Testis (tissue), 3 donors: Measurements from ENCODE around the gene ATP8A1. TPM values are rescaled to one million over a fixed set of nuclear protein-coding genes. Genes with fewer than 3 reads are reported as not detected.

Source experiments
- DNase-seq: peaks from one replicate; pipeline ENCODE4 v3.0.0-alpha.2; 2019
- H3K27ac ChIP-seq, 2 donors: fragments of 200-600 bp; sonication (generic); one replicate each; pipeline ENCODE4 v1.5.1; 2019
- H3K27me3 ChIP-seq: fragments of 200-600 bp; sonication (generic); one replicate; pipeline ENCODE4 v1.5.1; 2019
- H3K36me3 ChIP-seq: fragments of 200-600 bp; sonication (generic); one replicate; pipeline ENCODE4 v1.5.1; 2017; ENCODE audit warnings: low read depth; ENCODE audit errors: missing control alignments
- H3K4me1 ChIP-seq: fragments of 200-600 bp; sonication (generic); one replicate; pipeline ENCODE4 v1.5.1; 2019
- H3K4me3 ChIP-seq, 2 donors: fragments of 200-600 bp; sonication (generic); one replicate each; pipeline ENCODE4 v1.5.1; 2017 to 2019
- H3K9me3 ChIP-seq: fragments of 200-600 bp; sonication (generic); one replicate; pipeline ENCODE4 v1.5.1; 2017
- POLR2A ChIP-seq: fragments of 450-650 bp; IDR thresholded peaks from one replicate; pipeline ENCODE4 v1.6.1; 2017; ENCODE audit warnings: antibody characterized with exemption, mild to moderate bottlenecking, moderate library complexity
- WGBS, 2 donors: methylation state at CpG; one replicate each; pipeline ENCODE4 v1.1.5; 2018; 5-methylcytosine and 5-hydroxymethylcytosine counted together
- intact Hi-C: fragments of 100-400 bp; cut with DNase I; formaldehyde crosslinking; loops from one replicate; pipeline ENCODE4 v1.15.1; 2023; ENCODE audit warnings: low total_unique reads
- polyA plus RNA-seq: library from polyadenylated mRNA; stranded (reverse); fragments of 350-450 nt; fragmentation: Illumina TruSeq; extraction: RNeasy Lipid Tissue Mini Kit (QIAGEN cat#74804); gene quantifications from one replicate; pipeline ENCODE4 v1.2.3, GENCODE V29; 2014; ENCODE audit warnings: low read depth, low replicate concordance; ENCODE audit not compliant: insufficient read depth
- total RNA-seq, 2 donors: library from RNA; depleted of rRNA; stranded (reverse); fragments of >200 nt; gene quantifications; one replicate each; pipeline ENCODE4 v1.2.3, GENCODE V29; 2016
- TF ChIP-seq, protein P1 (sequence below), 3 experiments: fragments of 450-650 bp in 2 of 3; fragments of 200-600 bp in 1 of 3; sonication (generic) in 1 of 3; IDR thresholded peaks; one replicate each; pipeline ENCODE4 v1.5.1; 2016 to 2019; ENCODE audit warnings: antibody characterized with exemption in 3 of 3, mild to moderate bottlenecking in 2 of 3, moderate library complexity in 1 of 3

The ATP8A1 gene
- total and polyA plus RNA-seq, 3 donors from 2014 or later: 5.5 to 32.5 (median 18.8) TPM

DNA sequence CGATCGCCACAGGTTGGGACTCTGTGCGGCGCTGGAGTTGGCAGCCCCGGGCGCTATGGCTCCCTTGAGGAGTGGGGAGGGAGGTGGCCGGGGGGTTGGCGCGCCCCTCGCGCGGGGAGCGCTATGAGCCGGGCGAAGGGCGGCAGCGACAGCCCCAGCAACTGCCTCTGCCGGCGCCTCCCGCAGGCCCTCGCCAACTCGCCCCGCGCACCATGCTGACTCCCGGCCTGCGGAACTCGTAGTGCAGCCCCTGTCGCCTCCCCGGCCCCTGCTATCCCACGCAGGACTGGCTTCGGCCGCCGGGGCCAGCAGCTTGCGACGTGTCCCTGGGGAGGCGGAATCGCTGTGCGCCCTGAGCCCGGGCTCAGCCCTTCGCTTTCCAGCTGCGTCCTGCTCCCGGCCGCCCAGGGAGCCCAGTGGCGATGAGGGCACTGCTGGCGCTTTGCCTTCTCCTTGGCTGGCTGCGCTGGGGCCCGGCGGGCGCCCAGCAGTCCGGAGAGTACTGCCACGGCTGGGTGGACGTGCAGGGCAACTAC, 259.2 kb downstream of the ATP8A1 start:
- no peak for DNase-seq
- peaks cover 6% of the 10 kb centered on the region for H3K4me1 ChIP-seq
- H3K4me3 ChIP-seq: peak overlapping the region; percentile 44 to 46
- TF ChIP-seq POLR2A: no peak
- TF ChIP-seq, protein P1, sequence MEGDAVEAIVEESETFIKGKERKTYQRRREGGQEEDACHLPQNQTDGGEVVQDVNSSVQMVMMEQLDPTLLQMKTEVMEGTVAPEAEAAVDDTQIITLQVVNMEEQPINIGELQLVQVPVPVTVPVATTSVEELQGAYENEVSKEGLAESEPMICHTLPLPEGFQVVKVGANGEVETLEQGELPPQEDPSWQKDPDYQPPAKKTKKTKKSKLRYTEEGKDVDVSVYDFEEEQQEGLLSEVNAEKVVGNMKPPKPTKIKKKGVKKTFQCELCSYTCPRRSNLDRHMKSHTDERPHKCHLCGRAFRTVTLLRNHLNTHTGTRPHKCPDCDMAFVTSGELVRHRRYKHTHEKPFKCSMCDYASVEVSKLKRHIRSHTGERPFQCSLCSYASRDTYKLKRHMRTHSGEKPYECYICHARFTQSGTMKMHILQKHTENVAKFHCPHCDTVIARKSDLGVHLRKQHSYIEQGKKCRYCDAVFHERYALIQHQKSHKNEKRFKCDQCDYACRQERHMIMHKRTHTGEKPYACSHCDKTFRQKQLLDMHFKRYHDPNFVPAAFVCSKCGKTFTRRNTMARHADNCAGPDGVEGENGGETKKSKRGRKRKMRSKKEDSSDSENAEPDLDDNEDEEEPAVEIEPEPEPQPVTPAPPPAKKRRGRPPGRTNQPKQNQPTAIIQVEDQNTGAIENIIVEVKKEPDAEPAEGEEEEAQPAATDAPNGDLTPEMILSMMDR (IDR thresholded peaks at IDR 0.05): no peak
- no peaks in the 10 kb centered on the region for H3K27me3 ChIP-seq
- H3K36me3 ChIP-seq: no peaks in the 10 kb centered on the region
- intact Hi-C loops: no loop called here
- 1 to 10% methylated on average over 2 to 37 of the region's 52 CpGs for WGBS, 2 donors
- H3K9me3 ChIP-seq: no peaks in the 10 kb centered on the region
- H3K27ac ChIP-seq: no peak overlapping the region

DNA sequence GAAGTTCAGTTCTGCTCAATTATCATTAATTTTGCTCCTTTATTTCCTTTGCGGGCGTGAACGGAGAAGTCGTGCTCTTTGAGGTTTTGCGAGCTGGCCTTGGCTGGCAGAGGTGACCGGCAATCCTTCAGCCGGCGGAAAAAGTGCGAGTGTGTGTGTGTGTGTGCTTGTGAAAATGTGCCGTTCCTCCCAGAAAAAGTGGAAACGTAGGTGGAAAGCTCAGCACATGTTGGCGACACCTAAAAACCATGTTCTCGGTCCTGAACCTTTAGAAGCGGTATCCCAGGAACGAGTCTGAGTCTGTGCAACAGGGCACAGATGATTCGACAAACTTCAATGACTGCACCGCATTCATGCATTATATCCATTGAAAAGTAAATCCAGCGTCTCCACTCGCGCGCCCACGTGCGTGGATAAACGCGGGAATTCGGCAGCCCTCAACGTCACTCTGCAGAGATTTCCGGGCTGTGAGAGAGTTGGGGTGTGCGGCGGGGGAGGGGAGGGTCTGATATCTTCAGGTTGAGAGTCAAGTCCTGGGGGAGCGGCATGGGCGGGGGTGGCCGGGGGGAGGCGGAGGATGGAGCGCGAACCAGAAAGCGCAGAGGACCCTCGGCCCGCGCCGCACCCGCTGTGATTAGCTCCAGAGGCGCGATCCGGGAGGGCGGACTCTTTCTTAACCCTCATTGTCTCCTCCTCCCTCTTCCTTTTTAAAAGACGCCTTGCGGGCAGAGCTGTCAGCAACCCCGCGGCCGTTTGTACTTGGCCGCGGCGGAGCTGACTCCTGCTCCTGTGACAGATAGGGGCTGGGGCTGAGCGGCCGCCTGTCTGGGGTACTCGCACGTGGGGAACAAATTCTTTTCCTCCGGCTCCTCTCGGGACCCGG, 259.9 kb downstream of the ATP8A1 start, which contains the start of gene SHISA3:
SHISA3 (plus strand) TSS at position 737 of the 883 bp plus-strand sequence. CDS start 569 bp downstream, outside the sequence.
- Histone ChIP-seq H3K9me3 (no peaks in the 10 kb centered on the region), H3K27ac (no peak within 1 kb of the TSS), H3K4me3 (peak within 1 kb of the TSS; percentile 44 to 46), H3K36me3 (no peaks in the 10 kb centered on the region), H3K4me1 (peaks cover 6% of the 10 kb centered on the region), H3K27me3 (no peaks in the 10 kb centered on the region)
- TF ChIP-seq, protein P1 (IDR thresholded peaks at IDR 0.05): no peak
- TF ChIP-seq POLR2A: no peak
- intact Hi-C loops: no loop called here
- no peak for DNase-seq
- WGBS, 2 donors: 1 to 5% methylated on average over 37 to 61 of the region's 61 CpGs

DNA sequence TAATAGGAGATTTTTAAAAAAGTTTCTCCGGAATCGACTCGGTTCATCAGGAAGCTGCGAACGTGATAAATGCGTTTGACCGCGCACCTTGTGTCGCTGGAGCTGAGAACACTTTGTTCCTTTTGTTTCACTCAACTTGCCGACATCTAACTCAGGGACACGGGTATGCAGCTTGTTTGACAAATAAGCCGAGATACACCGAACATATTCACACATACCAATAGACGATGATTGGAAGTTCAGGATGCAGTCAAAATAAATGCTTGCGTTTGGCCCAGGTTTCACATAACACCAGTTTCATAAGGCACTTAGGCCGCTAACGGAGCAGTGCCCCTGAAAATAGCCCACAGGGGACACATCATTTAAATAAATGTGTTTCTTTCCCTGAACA, 260.5 kb downstream of the ATP8A1 start:
- intact Hi-C loops: no loop called here
- Histone ChIP-seq H3K27ac (no peak overlapping the region), H3K27me3 (no peaks in the 10 kb centered on the region), H3K9me3 (no peaks in the 10 kb centered on the region), H3K4me3 (no peak overlapping the region), H3K36me3 (no peaks in the 10 kb centered on the region), H3K4me1 (peaks cover 6% of the 10 kb centered on the region)
- TF ChIP-seq, protein P1 (IDR thresholded peaks at IDR 0.05): no peak
- no peak for TF ChIP-seq POLR2A
- no peak for DNase-seq
- WGBS, 2 donors: 39 to 40% methylated on average over 17 of the region's 17 CpGs

DNA sequence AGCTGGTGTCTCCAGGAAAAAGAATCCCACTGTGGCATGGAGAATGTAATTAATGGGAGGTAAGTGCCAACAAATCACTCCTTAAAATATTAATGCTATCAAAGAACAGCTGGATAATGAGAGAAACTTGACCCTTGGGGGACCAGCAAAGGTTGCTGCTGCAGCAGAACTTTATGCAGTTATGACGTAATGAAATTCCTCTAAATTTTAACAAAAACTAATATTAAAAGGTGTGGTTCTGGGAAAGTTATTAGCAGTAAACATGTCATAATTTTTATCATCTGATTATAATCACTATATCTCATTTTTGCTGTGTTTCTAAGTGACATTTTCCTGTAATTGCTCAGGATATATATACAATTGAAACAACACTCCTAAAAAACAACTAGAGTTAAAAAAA, 261.3 kb downstream of the ATP8A1 start:
- no peaks in the 10 kb centered on the region for H3K36me3 ChIP-seq
- H3K9me3 ChIP-seq: no peaks in the 10 kb centered on the region
- H3K4me1 ChIP-seq: peaks cover 6% of the 10 kb centered on the region
- no peak overlapping the region for H3K4me3 ChIP-seq
- TF ChIP-seq POLR2A: no peak
- TF ChIP-seq, protein P1 (IDR thresholded peaks at IDR 0.05): no peak
- WGBS, 2 donors: 88 to 93% methylated on average over 1 of the region's 1 CpG
- H3K27me3 ChIP-seq: no peaks in the 10 kb centered on the region
- no peak for DNase-seq
- intact Hi-C loops: no loop called here
- no peak overlapping the region for H3K27ac ChIP-seq
